Measurements from ENCODE around the gene FNDC10. TPM values are rescaled to one million over a fixed set of nuclear protein-coding genes. Genes with fewer than 3 reads are reported as not detected.
"Not testable (repeated sequence)": the region's sequence is repeated elsewhere in the genome, so short reads cannot be mapped to it uniquely, and the experiment has no call there.

Gene FNDC10
- total RNA-seq, 1 donor from 2014 or later, result 2.5 TPM

GRCh38 chr1:1639368-1639767 is 39.4 kb upstream of the FNDC10 start:
- not testable (repeated sequence) for H3K36me3 Mint-ChIP-seq; H3K27me3 Mint-ChIP-seq (ENCODE audit: insufficient read depth, low read depth); H3K9ac ChIP-seq; H3K4me2 ChIP-seq; H3K9me3 ChIP-seq (ENCODE audit: low read depth); H3K27me3 ChIP-seq; H2AFZ ChIP-seq (replicated peaks); H3F3A ChIP-seq (ENCODE audit: low read depth); H3K27ac ChIP-seq; H3K4me1 ChIP-seq; H3K36me3 ChIP-seq; H3K4me3 ChIP-seq; DNase-seq (ENCODE audit: low spot score); H4K20me1 ChIP-seq (ENCODE audit: low read depth); H3K27ac Mint-ChIP-seq; H3K79me2 ChIP-seq (ENCODE audit: low read depth); H3K4me3 Mint-ChIP-seq; H3K4me1 Mint-ChIP-seq; H3K9me3 Mint-ChIP-seq

DNA sequence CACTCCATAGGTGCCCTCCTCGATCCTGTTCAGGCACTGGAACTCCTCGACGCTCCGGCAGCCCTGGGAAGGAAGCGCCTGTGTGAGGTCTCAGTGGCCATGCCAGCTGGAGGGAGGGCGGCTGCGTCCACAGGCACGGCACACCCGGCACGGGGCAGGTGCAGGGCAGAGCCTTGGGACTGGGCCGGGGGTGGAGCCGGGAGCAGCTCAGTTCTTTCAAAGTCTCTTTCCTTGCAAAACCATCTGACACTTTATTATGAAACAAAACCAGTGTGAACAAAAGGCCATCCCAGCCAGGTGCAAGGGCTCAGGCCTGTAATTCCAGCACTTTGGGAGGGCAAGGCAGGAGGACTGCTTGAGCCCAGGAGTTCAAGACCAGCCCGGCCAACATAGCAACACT is 38.6 kb upstream of the FNDC10 start:
- not testable (repeated sequence) for H3K4me3 Mint-ChIP-seq; H3K79me2 ChIP-seq (ENCODE audit: low read depth); H3K4me2 ChIP-seq; H3F3A ChIP-seq (ENCODE audit: low read depth); H3K9me3 Mint-ChIP-seq; H3K36me3 ChIP-seq; H3K9ac ChIP-seq; H3K27ac Mint-ChIP-seq; DNase-seq (ENCODE audit: low spot score); H3K27ac ChIP-seq; H3K36me3 Mint-ChIP-seq; H2AFZ ChIP-seq (replicated peaks); H3K27me3 Mint-ChIP-seq (ENCODE audit: insufficient read depth, low read depth); H3K4me3 ChIP-seq; H3K4me1 Mint-ChIP-seq; H4K20me1 ChIP-seq (ENCODE audit: low read depth); H3K4me1 ChIP-seq; H3K27me3 ChIP-seq; H3K9me3 ChIP-seq (ENCODE audit: low read depth)

- not testable (repeated sequence) for H2AFZ ChIP-seq (replicated peaks); H3K4me3 ChIP-seq; H3K79me2 ChIP-seq (ENCODE audit: low read depth); DNase-seq (ENCODE audit: low spot score); H3K4me2 ChIP-seq; H3K4me3 Mint-ChIP-seq; H4K20me1 ChIP-seq (ENCODE audit: low read depth); H3F3A ChIP-seq (ENCODE audit: low read depth); H3K4me1 ChIP-seq; H3K36me3 ChIP-seq; H3K9me3 Mint-ChIP-seq; H3K27ac Mint-ChIP-seq; H3K36me3 Mint-ChIP-seq; H3K27me3 Mint-ChIP-seq (ENCODE audit: insufficient read depth, low read depth); H3K4me1 Mint-ChIP-seq; H3K27ac ChIP-seq; H3K9ac ChIP-seq; H3K27me3 ChIP-seq; H3K9me3 ChIP-seq (ENCODE audit: low read depth)
Measured at GRCh38 chr1:1637479-1637875, 37.5 kb upstream of the FNDC10 start.

GRCh38 chr1:1636621-1637478 is 36.9 kb upstream of the FNDC10 start:
- not testable (repeated sequence) for H3K9ac ChIP-seq; H3K79me2 ChIP-seq (ENCODE audit: low read depth); H3K4me3 Mint-ChIP-seq; H3K27ac ChIP-seq; H3K4me3 ChIP-seq; H3F3A ChIP-seq (ENCODE audit: low read depth); H3K27ac Mint-ChIP-seq; H3K4me2 ChIP-seq; H3K9me3 ChIP-seq (ENCODE audit: low read depth); H3K36me3 Mint-ChIP-seq; H4K20me1 ChIP-seq (ENCODE audit: low read depth); H2AFZ ChIP-seq (replicated peaks); DNase-seq (ENCODE audit: low spot score); H3K4me1 ChIP-seq; H3K27me3 ChIP-seq; H3K36me3 ChIP-seq; H3K4me1 Mint-ChIP-seq; H3K9me3 Mint-ChIP-seq; H3K27me3 Mint-ChIP-seq (ENCODE audit: insufficient read depth, low read depth)

- not testable (repeated sequence) for H3K9me3 ChIP-seq (ENCODE audit: low read depth); H3K36me3 ChIP-seq; H3F3A ChIP-seq (ENCODE audit: low read depth); H2AFZ ChIP-seq (replicated peaks); H3K4me3 Mint-ChIP-seq; H3K27me3 Mint-ChIP-seq (ENCODE audit: insufficient read depth, low read depth); H3K9ac ChIP-seq; DNase-seq (ENCODE audit: low spot score); H3K9me3 Mint-ChIP-seq; H3K27ac ChIP-seq; H3K27ac Mint-ChIP-seq; H3K4me1 ChIP-seq; H3K4me3 ChIP-seq; H3K79me2 ChIP-seq (ENCODE audit: low read depth); H3K4me1 Mint-ChIP-seq; H3K36me3 Mint-ChIP-seq; H3K4me2 ChIP-seq
- Histone ChIP-seq H4K20me1 (ENCODE audit: low read depth) (peaks cover 14% of the 10 kb centered on the region), H3K27me3 (peaks cover 28% of the 10 kb centered on the region)
Measured at GRCh38 chr1:1634613-1635012, 34.7 kb upstream of the FNDC10 start.

GRCh38 chr1:1633409-1633808 is 33.5 kb upstream of the FNDC10 start:
- H3K9ac ChIP-seq; H3F3A ChIP-seq (ENCODE audit: low read depth); H3K27me3 Mint-ChIP-seq (ENCODE audit: insufficient read depth, low read depth); H3K4me3 ChIP-seq; H3K4me1 Mint-ChIP-seq; DNase-seq (ENCODE audit: low spot score); H2AFZ ChIP-seq (replicated peaks); H3K27ac ChIP-seq; H3K4me1 ChIP-seq; H3K27ac Mint-ChIP-seq; H3K79me2 ChIP-seq (ENCODE audit: low read depth); H3K9me3 ChIP-seq (ENCODE audit: low read depth); H3K4me2 ChIP-seq; H3K36me3 Mint-ChIP-seq; H3K9me3 Mint-ChIP-seq; H3K36me3 ChIP-seq; H3K4me3 Mint-ChIP-seq: not testable (repeated sequence)
- H3K27me3 ChIP-seq, result peaks cover 38% of the 10 kb centered on the region
- peaks cover 14% of the 10 kb centered on the region for H4K20me1 ChIP-seq (ENCODE audit: low read depth)

All from neural progenitor cell (in vitro differentiated cells).